Hair follicular keratinocyte (primary cell): Measurements from ENCODE around the gene TMEM126A. TPM values are rescaled to one million over a fixed set of nuclear protein-coding genes. Genes with fewer than 3 reads are reported as not detected.

Source experiments
- total RNA-seq: library from RNA; depleted of rRNA; stranded (reverse); fragments of >200 nt; gene quantifications from 2 replicates; pipeline ENCODE4 v1.2.3, GENCODE V29; 2015

The TMEM126A gene
- total RNA-seq: 38.1 and 41.8 TPM in 2 replicates

DNA sequence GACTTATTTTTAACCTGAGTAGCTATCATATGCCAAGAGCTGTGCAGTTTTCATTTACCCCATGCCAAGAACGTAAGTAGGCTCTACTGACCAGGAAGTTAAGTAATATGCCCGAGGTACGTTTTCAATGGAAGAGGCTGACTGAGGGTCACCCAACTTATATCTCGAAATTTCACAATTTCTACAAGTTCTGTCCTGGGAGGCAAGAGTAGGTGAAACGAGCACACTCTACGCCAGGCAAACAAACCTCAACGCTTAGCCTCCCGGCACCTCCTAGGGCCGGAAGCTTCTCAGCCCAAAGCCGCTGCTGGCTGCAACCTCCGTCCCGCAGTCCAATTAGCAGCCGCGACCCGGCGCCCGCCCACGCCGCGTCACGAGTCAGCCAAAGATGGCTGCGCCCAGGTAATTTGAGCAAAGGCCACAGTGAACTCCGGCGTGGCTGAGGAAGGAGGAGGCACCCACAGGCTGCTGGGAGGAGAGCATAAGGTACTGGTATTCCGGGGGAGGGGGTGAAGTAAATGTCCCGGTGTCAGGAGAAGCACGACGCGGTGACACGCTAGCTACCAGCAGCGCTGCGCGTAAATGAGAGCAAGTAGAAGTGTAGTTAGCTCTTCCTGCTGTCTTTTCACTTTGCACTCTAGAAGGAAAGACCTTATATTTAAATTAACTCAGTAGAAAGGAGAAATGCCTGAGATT lies at the start of gene TMEM126A:
Gene TMEM126A (plus strand): TSS at position 364 of the 696 bp plus-strand sequence. CDS start 2,289 bp downstream, outside the sequence.

DNA sequence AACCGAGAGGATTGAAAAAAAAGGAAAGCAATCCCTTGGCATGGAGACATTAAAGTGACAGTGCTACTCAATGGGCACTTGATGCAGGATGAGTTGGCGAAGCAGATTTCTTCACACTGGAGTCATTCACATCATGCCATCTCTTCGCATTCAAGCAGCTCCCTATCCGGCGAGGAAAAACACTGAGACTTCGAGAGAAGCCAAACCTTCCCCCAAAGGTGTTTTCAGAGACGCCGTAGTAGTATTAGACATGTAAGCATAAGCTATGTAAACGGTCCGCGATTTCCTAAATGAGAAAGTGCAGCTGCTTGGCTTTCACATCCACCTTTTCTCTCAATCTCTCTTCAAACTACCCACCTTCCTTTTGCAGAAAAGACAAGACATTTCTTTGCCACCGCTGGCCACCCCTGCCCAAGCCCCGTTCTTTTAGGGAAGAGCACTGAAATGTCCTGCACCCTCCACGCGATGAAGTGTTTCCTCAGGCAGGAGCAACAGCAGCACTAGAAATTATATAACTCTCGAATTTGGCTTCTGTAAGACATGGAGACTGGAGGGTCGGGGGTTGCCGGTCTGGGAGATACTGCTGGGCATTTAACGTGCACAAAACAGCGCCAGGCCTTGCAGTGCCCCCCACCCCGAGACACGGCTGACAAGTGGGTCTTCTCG lies 20.3 kb upstream of the TMEM126A start, which contains the start of gene DLG2:
Gene DLG2 (minus strand): TSS at position 13 of the 666 bp plus-strand sequence.

DNA sequence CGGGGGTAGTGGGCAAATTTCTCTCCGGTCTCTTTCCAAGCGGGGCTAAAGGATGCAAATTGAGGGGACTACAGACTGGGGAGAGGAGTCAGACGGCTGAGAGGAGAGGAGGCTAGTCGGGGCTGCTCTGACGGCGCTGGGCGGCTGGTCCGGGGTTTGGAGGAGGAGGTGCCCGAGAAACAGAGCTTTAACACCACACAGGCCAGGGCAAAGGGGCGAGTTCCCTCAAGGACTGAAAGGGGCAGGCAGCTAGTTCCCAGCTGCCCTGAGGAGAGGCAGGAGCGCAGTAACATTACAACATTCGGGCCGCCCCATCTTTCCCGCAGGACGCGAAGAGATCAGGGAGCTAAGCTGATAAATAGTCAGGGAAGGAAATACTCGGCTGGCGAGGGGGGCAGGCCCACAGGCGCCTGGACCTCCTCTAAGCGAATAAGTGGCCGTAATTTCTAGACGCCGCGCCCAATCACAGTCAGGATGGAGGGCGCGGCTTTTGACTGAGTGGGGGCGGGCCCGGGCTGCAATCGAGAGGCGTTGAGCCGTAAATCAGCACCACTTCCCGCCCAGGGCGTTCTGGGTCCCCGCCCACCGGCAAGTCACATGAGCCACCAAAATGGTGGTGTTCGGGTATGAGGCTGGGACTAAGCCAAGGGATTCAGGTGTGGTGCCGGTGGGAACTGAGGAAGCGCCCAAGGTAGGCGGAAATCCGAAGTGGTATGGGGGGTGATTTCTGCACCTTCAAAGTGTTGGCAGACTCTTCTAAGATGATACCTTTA lies 19.6 kb upstream of the TMEM126A start, which contains the start of gene TMEM126B:
Gene TMEM126B (plus strand): TSS at position 596 of the 773 bp plus-strand sequence. CDS start 15 bp downstream, at position 611.

DNA sequence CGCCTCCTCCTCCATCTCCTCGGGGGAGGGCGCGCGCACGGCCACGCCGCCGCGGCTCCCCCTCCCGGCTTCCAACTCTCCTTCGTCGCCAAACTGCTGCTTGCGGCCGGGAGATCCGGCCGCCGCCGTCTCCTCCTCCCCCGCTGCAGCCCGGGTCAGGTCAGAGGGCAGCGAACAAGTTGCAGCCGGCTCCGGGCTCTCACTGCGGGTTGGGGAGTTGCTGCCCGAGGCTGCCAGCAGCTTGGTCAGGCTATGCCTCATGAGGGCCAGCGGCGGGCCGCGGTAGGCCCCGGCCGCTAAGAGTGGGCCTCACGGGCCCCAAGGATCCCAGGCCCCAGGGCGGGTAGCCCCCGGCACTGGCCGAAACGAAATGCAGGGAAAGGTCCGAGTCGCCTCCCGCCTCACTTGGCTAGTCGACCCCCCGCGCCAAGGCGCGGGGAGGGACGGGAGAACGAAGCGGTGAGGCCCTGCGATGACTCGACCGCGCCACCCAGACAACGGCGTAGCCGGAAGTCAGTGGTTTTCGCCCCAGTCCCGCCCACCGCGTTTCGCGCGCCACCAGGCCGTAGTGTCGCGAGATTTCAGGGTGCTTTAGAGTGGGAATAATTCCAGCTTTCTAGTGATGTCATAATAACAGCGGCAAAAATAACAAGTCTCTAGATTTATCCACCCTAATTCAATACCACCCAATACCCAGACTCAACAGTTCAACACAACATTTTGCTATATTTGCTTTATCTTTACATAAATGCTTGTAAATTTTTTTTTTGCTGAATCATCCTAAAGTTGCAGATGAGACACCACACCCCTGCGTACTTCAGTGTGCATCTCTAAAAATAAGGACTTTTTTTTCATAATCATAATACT lies 17.1 kb downstream of the TMEM126A start, which contains the start of gene CREBZF:
Gene CREBZF (minus strand): TSS at position 515 of the 867 bp plus-strand sequence. CDS start 254 bp downstream, at position 261.

DNA sequence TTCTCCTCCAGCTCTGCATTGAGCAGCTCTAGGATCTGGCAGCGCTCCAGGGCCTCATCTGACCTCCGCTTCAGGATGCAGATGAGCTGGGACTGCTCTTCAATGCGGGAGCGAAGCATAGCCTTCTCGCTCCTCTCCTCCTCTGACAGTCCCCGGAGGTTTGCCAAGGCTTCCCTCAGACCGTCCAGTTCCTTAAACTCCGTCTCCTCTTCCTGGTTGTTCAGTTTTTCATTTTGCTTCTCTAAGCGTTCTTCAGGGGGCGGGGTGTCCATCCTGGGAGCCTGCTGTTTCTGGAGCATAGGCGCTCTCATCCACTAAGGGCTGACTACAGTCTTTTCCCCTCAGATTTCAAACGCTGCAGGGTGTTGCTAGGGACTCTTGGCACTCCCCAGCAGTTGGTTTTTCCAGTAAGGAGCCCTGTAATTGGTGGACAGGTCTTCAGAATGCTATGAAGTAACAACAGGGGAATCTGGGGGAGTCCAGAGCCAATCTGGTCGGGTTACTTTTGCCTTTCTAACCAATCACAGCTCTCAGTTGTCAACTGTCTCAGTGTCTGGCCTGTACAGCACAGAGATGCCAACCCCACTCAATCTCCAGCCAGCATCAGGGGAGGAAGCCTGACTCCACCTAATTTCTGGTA lies 38.2 kb downstream of the TMEM126A start, which contains the start of gene CCDC89:
Gene CCDC89 (minus strand): TSS at position 376 of the 640 bp plus-strand sequence. CDS start 65 bp downstream, at position 311.

Other genes with a start within 250 kb of the TMEM126A start
- 0.08 TPM in 1 of 2 replicates, not detected in the other for gene DLG2, start 20.6 kb upstream of the TMEM126A start, total RNA-seq
- 62.4 and 72.0 TPM in 2 replicates for gene TMEM126B, start 19.4 kb upstream of the TMEM126A start, total RNA-seq
- gene CREBZF, start 17.2 kb downstream of the TMEM126A start, total RNA-seq: 14.0 and 16.6 TPM in 2 replicates
- 0.70 and 0.76 TPM in 2 replicates for gene CCDC89, start 38.2 kb downstream of the TMEM126A start, total RNA-seq
- 0.39 and 1.7 TPM in 2 replicates for gene SYTL2, start 163.2 kb downstream of the TMEM126A start, total RNA-seq
- not detected in 2 replicates for gene CCDC83, start 207.4 kb downstream of the TMEM126A start, total RNA-seq